Measurements from ENCODE around the gene MYO10.
"Not testable (repeated sequence)": the region's sequence is repeated elsewhere in the genome, so short reads cannot be mapped to it uniquely, and the experiment has no call there.

Gene MYO10

DNA sequence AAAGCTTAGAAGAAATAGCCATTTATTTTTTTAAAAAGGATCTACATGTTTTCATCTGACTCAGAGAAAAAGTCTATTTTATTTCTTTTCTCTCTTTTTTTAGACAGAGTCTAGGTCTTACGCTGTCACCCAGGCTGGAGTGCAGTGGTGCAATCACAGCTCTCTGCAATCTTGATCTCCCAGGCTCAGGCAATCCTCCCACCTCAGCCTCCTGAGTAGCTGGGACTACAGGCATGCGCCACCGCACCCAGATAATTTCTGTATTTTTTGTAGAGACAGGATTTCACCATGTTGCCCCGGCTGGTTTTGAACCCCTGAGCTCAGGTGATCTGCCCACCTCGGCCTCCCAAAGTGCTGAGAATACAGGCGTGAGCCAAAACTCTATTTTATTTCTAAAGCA, 178.5 kb downstream of the MYO10 start:
- H3K9me3 ChIP-seq (ENCODE audit: control insufficient read depth in 1 of 2, low read length in 2 of 2); H3K27ac ChIP-seq (ENCODE audit: low read depth, low read length); H3K9ac ChIP-seq (ENCODE audit: low read depth in 1 of 2, low read length in 2 of 2); H3K27me3 ChIP-seq (ENCODE audit: control insufficient read depth in 1 of 2, insufficient read depth in 2 of 2, low read length in 2 of 2); H3K4me3 ChIP-seq (ENCODE audit: low read depth in 1 of 2, low read length in 2 of 2): not testable (repeated sequence)
- peaks cover 3 to 41% of the 10 kb centered on the region in 2 donors for H3K36me3 ChIP-seq (ENCODE audit: control insufficient read depth in 1 of 2, insufficient read depth in 2 of 2, low read length in 2 of 2)
- peaks cover 9 to 16% of the 10 kb centered on the region in 2 donors for H3K4me1 ChIP-seq (ENCODE audit: control insufficient read depth in 1 of 2, insufficient read depth in 2 of 2, low read length in 2 of 2)

DNA sequence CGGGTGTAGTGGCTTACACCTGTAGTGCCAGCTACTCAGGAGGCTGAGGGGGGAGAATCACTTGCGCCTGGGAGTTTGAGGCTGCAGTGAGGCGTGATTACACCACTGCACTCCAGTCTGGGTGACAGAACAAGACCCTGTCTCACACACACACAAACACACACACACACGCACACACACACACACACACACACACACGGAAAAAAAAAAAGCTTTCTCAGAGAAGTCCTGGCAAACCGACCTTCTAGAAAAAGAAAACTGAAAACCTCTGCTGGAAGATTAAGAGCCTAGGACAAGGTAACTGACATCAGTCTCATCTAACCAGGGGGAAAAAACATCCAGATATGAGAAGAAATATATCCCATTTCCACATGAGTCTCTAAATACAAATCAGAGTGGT, 178.9 kb downstream of the MYO10 start:
- no peak overlapping the region for H3K9ac ChIP-seq (ENCODE audit: low read depth in 1 of 2, low read length in 2 of 2)
- H3K9me3 ChIP-seq (ENCODE audit: control insufficient read depth in 1 of 2, low read length in 2 of 2): no peaks in the 10 kb centered on the region
- H3K27ac ChIP-seq (ENCODE audit: low read depth, low read length): no peak overlapping the region
- H3K4me3 ChIP-seq (ENCODE audit: low read depth in 1 of 2, low read length in 2 of 2): no peak overlapping the region
- no peaks in the 10 kb centered on the region for H3K27me3 ChIP-seq (ENCODE audit: control insufficient read depth in 1 of 2, insufficient read depth in 2 of 2, low read length in 2 of 2)
- H3K36me3 ChIP-seq (ENCODE audit: control insufficient read depth in 1 of 2, insufficient read depth in 2 of 2, low read length in 2 of 2): peaks cover 3 to 39% of the 10 kb centered on the region in 2 donors
- H3K4me1 ChIP-seq (ENCODE audit: control insufficient read depth in 1 of 2, insufficient read depth in 2 of 2, low read length in 2 of 2): peaks cover 9 to 16% of the 10 kb centered on the region in 2 donors

DNA sequence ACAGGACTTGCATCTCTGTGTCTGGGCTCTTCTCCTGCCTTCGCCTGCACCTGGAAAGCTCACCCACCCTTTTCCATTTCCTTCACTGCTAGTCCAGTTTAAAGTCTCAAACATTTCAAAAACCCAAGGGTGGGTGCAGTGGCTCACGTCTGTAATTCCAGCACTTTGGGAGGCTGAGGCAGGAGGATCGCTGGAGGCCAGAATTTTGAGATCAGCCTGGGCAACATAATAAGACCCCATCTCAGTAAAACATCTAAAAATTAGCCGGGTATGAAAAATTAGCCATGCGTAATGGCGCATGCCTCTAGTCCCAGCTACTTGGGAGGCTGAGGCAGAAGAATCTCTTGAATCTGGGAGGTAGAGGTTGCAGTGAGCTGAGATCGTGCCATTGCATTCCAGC, 179.4 kb downstream of the MYO10 start:
- Histone ChIP-seq H3K4me3 (ENCODE audit: low read depth in 1 of 2, low read length in 2 of 2) (no peak overlapping the region), H3K4me1 (ENCODE audit: control insufficient read depth in 1 of 2, insufficient read depth in 2 of 2, low read length in 2 of 2) (peaks cover 9 to 16% of the 10 kb centered on the region in 2 donors), H3K9me3 (ENCODE audit: control insufficient read depth in 1 of 2, low read length in 2 of 2) (no peaks in the 10 kb centered on the region), H3K9ac (ENCODE audit: low read depth in 1 of 2, low read length in 2 of 2) (no peak overlapping the region), H3K27me3 (ENCODE audit: control insufficient read depth in 1 of 2, insufficient read depth in 2 of 2, low read length in 2 of 2) (no peaks in the 10 kb centered on the region), H3K27ac (ENCODE audit: low read depth, low read length) (no peak overlapping the region), H3K36me3 (ENCODE audit: control insufficient read depth in 1 of 2, insufficient read depth in 2 of 2, low read length in 2 of 2) (peaks cover 3 to 34% of the 10 kb centered on the region in 2 donors)

DNA sequence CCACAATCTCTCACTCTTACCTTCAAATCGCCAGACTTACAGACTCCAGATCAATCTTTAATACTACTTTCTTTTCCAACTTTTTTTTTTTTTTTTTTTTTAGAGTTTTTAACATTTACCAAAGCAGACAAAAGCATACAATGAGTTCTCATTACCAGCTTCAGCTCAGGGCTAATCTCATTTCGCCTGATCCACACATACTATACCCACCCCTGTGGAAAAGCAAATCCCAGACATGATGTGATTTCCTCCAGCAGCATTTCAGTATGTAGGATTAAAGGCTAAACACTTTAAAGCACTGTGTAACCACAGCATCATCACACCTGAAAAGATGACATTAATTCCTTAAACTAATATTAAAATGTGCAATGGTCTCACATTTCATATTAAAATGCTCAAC, 180.4 kb downstream of the MYO10 start:
- Histone ChIP-seq H3K9ac (ENCODE audit: low read depth in 1 of 2, low read length in 2 of 2) (no peak overlapping the region), H3K4me3 (ENCODE audit: low read depth in 1 of 2, low read length in 2 of 2) (no peak overlapping the region), H3K36me3 (ENCODE audit: control insufficient read depth in 1 of 2, insufficient read depth in 2 of 2, low read length in 2 of 2) (peaks cover 3 to 25% of the 10 kb centered on the region in 2 donors), H3K27ac (ENCODE audit: low read depth, low read length) (no peak overlapping the region), H3K4me1 (ENCODE audit: control insufficient read depth in 1 of 2, insufficient read depth in 2 of 2, low read length in 2 of 2) (peaks cover 9 to 16% of the 10 kb centered on the region in 2 donors), H3K27me3 (ENCODE audit: control insufficient read depth in 1 of 2, insufficient read depth in 2 of 2, low read length in 2 of 2) (no peaks in the 10 kb centered on the region), H3K9me3 (ENCODE audit: control insufficient read depth in 1 of 2, low read length in 2 of 2) (no peaks in the 10 kb centered on the region)

DNA sequence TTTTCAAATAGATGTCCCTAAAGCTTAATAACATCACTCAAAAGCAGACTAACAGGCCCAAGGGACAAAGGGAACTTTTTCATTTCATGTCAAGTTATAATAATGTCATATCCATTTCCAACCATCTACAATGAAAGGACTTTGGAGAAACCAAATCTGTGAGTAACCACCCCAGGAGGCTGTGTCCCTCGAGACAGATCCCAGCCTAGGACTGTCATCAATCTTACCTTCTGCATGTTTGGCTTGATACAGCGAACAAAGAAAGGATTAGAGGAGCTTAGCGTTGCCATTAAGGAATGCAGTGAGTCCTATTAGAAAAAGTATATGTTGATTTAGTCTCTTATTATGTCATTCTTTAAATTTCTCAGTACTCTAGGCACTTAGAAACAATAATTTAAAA, 181.5 kb downstream of the MYO10 start:
- H3K9me3 ChIP-seq (ENCODE audit: control insufficient read depth in 1 of 2, low read length in 2 of 2): no peaks in the 10 kb centered on the region
- H3K27ac ChIP-seq (ENCODE audit: low read depth, low read length): no peak overlapping the region
- H3K9ac ChIP-seq (ENCODE audit: low read depth in 1 of 2, low read length in 2 of 2): no peak overlapping the region
- no peaks in the 10 kb centered on the region for H3K27me3 ChIP-seq (ENCODE audit: control insufficient read depth in 1 of 2, insufficient read depth in 2 of 2, low read length in 2 of 2)
- H3K4me3 ChIP-seq (ENCODE audit: low read depth in 1 of 2, low read length in 2 of 2): no peak overlapping the region
- H3K4me1 ChIP-seq (ENCODE audit: control insufficient read depth in 1 of 2, insufficient read depth in 2 of 2, low read length in 2 of 2): peaks cover 9 to 12% of the 10 kb centered on the region in 2 donors
- H3K36me3 ChIP-seq (ENCODE audit: control insufficient read depth in 1 of 2, insufficient read depth in 2 of 2, low read length in 2 of 2): peaks cover 3 to 29% of the 10 kb centered on the region in 2 donors

DNA sequence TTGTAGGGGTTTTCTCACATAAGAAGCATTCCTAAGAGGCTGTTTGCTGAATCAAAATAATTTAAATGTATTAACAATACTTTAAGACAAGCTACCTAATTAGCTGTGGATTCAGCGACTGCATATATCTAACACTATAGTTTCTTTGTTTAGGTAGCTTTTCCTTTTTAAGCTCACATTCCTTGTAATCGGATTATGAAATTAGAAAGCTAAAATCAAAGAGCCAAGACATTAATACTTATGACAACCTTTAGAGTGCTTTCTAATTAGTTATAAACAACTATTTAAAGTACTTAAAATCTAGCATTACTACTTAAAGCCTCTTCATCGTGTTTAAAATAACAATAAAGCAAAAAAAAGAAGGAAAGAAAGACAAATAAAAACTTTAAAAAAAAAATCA, 182.0 kb downstream of the MYO10 start:
- no peak overlapping the region for H3K9ac ChIP-seq (ENCODE audit: low read depth in 1 of 2, low read length in 2 of 2)
- no peak overlapping the region for H3K4me3 ChIP-seq (ENCODE audit: low read depth in 1 of 2, low read length in 2 of 2)
- peaks cover 9 to 11% of the 10 kb centered on the region in 2 donors for H3K4me1 ChIP-seq (ENCODE audit: control insufficient read depth in 1 of 2, insufficient read depth in 2 of 2, low read length in 2 of 2)
- H3K36me3 ChIP-seq (ENCODE audit: control insufficient read depth in 1 of 2, insufficient read depth in 2 of 2, low read length in 2 of 2): peaks cover 3 to 31% of the 10 kb centered on the region in 2 donors
- H3K9me3 ChIP-seq (ENCODE audit: control insufficient read depth in 1 of 2, low read length in 2 of 2): no peaks in the 10 kb centered on the region
- no peak overlapping the region for H3K27ac ChIP-seq (ENCODE audit: low read depth, low read length)
- no peaks in the 10 kb centered on the region for H3K27me3 ChIP-seq (ENCODE audit: control insufficient read depth in 1 of 2, insufficient read depth in 2 of 2, low read length in 2 of 2)

DNA sequence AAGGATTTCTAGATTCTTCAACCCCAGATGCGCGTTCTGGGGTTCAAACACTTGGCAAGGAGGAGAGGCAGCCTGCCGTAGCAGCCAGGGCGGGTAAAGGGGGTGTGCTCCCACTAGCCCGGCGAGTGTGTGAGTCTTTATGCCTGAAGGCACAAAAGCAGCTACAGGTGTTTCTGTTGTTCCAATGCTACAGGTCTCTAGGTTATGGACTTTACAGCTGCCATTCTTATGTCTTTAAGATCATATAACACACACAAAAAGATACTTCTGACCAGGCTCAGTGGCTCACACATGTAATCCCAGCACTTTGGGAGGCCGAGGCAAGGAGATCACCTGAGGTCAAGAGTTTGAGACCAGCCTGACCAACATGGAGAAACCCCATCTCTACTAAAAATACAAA, 185.6 kb downstream of the MYO10 start:
- Histone ChIP-seq H3K4me3 (ENCODE audit: low read depth in 1 of 2, low read length in 2 of 2) (no peak overlapping the region), H3K27me3 (ENCODE audit: control insufficient read depth in 1 of 2, insufficient read depth in 2 of 2, low read length in 2 of 2) (no peaks in the 10 kb centered on the region), H3K9ac (ENCODE audit: low read depth in 1 of 2, low read length in 2 of 2) (no peak overlapping the region), H3K27ac (ENCODE audit: low read depth, low read length) (no peak overlapping the region), H3K4me1 (ENCODE audit: control insufficient read depth in 1 of 2, insufficient read depth in 2 of 2, low read length in 2 of 2) (no peaks in the 10 kb centered on the region), H3K36me3 (ENCODE audit: control insufficient read depth in 1 of 2, insufficient read depth in 2 of 2, low read length in 2 of 2) (peaks cover 12 to 22% of the 10 kb centered on the region in 2 donors), H3K9me3 (ENCODE audit: control insufficient read depth in 1 of 2, low read length in 2 of 2) (no peaks in the 10 kb centered on the region)

DNA sequence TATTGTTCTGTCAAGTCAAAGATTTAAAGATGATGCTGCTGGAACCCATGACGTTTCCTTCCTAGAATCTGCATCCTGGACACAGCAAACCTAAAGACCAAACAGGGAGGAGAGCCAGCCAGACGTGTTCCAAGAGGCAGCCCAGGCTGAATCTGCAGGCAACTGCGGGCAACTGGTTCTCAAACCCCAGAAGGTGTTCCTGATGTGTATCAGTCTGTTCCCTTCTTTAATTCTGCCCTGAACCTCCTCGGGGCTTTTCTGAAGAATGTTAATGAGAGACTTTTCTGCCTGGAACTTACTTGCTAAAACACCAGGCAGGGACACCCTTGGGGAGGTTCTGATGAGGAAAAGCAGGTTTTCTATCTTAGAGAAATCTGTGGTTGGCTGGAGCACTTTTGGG, 186.5 kb downstream of the MYO10 start:
- Histone ChIP-seq H3K4me3 (ENCODE audit: low read depth in 1 of 2, low read length in 2 of 2) (no peak overlapping the region), H3K4me1 (ENCODE audit: control insufficient read depth in 1 of 2, insufficient read depth in 2 of 2, low read length in 2 of 2) (no peaks in the 10 kb centered on the region), H3K36me3 (ENCODE audit: control insufficient read depth in 1 of 2, insufficient read depth in 2 of 2, low read length in 2 of 2) (peaks cover 11 to 20% of the 10 kb centered on the region in 2 donors), H3K27ac (ENCODE audit: low read depth, low read length) (no peak overlapping the region), H3K27me3 (ENCODE audit: control insufficient read depth in 1 of 2, insufficient read depth in 2 of 2, low read length in 2 of 2) (no peaks in the 10 kb centered on the region), H3K9me3 (ENCODE audit: control insufficient read depth in 1 of 2, low read length in 2 of 2) (no peaks in the 10 kb centered on the region), H3K9ac (ENCODE audit: low read depth in 1 of 2, low read length in 2 of 2) (no peak overlapping the region)

DNA sequence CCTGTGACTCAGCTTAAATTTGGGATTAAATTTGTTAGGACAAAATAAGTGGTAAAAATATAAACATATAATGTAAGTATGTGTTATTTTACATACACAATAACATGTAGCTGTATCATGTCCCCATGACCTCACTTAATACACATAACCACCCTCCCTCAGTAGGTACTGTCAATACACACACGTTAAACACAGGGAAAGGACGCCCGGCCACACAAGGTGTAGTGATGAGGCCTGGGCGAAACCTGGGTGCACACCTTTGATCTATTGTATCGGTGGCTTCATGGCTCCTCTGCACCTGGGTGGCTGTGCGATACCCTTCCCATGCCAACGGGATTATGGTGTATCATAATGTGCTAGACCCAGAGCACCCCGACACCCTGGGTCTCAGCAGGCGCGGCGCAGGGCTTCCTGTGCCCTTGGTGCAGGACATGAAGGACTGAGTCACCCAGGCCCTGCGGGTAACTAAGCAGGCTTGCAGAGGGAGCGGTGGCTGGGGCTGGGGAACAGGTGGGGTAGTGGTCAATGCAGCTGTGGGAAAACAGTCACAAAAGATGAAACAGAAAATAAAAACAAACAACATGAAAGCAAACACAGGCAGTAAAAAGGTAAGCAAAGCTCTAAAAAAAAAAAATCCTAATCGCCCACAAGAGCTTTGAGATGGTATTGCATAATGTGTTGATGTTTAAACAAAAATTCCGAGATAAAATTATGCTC, 191.8 kb downstream of the MYO10 start:
- Histone ChIP-seq H3K4me3 (ENCODE audit: low read depth in 1 of 2, low read length in 2 of 2) (no peak overlapping the region), H3K9me3 (ENCODE audit: control insufficient read depth in 1 of 2, low read length in 2 of 2) (no peaks in the 10 kb centered on the region), H3K27me3 (ENCODE audit: control insufficient read depth in 1 of 2, insufficient read depth in 2 of 2, low read length in 2 of 2) (no peaks in the 10 kb centered on the region), H3K36me3 (ENCODE audit: control insufficient read depth in 1 of 2, insufficient read depth in 2 of 2, low read length in 2 of 2) (peaks cover 15 to 27% of the 10 kb centered on the region in 2 donors), H3K4me1 (ENCODE audit: control insufficient read depth in 1 of 2, insufficient read depth in 2 of 2, low read length in 2 of 2) (no peaks in the 10 kb centered on the region), H3K9ac (ENCODE audit: low read depth in 1 of 2, low read length in 2 of 2) (no peak overlapping the region), H3K27ac (ENCODE audit: low read depth, low read length) (no peak overlapping the region)

DNA sequence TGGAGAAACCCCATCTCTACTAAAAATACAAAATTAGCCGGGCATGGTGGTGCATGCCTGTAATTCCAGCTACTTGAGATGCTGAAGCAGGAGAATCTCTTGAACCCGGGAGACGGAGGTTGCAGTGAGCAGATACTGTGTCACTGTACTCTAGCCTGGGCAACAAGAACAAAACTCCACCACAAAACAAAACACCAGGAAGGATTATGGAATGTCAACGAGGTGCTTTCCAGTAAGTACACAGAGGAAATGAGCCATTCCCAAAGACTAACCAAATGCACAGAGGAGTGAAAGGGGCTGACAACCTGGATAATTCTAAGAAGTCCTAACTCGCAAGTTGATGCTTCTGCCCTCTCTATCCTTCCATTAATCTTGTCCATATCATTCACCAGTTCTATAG, 193.2 kb downstream of the MYO10 start:
- H3K36me3 ChIP-seq (ENCODE audit: control insufficient read depth in 1 of 2, insufficient read depth in 2 of 2, low read length in 2 of 2): peaks cover 10 to 20% of the 10 kb centered on the region in 2 donors
- H3K27me3 ChIP-seq (ENCODE audit: control insufficient read depth in 1 of 2, insufficient read depth in 2 of 2, low read length in 2 of 2): no peaks in the 10 kb centered on the region
- no peak overlapping the region for H3K4me3 ChIP-seq (ENCODE audit: low read depth in 1 of 2, low read length in 2 of 2)
- H3K9ac ChIP-seq (ENCODE audit: low read depth in 1 of 2, low read length in 2 of 2): no peak overlapping the region
- H3K9me3 ChIP-seq (ENCODE audit: control insufficient read depth in 1 of 2, low read length in 2 of 2): no peaks in the 10 kb centered on the region
- H3K4me1 ChIP-seq (ENCODE audit: control insufficient read depth in 1 of 2, insufficient read depth in 2 of 2, low read length in 2 of 2): peaks cover 0 to 7% of the 10 kb centered on the region in 2 donors
- no peak overlapping the region for H3K27ac ChIP-seq (ENCODE audit: low read depth, low read length)
